Measurements from ENCODE around the gene TACC2. TPM values are rescaled to one million over a fixed set of nuclear protein-coding genes. Genes with fewer than 3 reads are reported as not detected.

The TACC2 gene
- total RNA-seq, 2 experiments from 2014 or later, result not detected

DNA sequence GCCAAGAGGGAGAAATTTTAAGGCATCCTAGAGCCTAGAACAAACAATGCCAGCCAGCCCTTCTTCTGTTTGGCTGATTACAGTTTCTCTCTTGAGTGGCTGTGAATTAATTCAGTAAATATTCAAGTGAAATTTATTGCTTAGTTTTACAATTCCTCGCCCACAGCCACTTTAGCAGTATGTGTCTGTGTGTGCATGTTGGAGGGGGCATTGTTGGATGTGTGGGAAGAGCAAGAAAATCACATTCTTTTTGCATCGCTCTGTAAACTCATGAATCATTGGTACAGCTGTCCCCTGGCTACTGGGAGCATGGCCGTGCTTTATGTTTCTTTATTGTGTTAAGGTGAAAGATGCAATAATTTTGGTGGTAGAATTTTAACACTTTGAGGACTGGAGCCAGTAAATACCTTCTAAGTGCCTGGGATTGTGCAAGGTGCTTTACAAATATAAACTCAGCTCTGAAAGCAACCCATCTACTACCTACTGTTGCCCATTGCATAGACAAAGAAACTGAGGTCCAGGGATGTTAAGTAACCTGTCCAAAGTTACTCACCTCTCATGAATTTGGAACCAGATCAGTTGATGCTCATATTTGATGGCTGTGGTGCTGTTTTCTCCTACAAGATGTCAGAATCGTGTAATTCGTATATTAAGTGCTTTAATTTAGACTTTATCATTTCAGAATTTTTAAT, 192.2 kb downstream of the TACC2 start:
- Histone ChIP-seq H3K27ac (ENCODE audit: low read depth in 1 of 2, low read length in 2 of 2) (no peak overlapping the region), H3K27me3 (ENCODE audit: control insufficient read depth in 1 of 2, insufficient read depth in 2 of 2, low read length in 2 of 2) (no peaks in the 10 kb centered on the region), H3K36me3 (ENCODE audit: insufficient read depth, low read length) (no peaks in the 10 kb centered on the region), H3K4me1 (ENCODE audit: insufficient read depth, low read length) (no peaks in the 10 kb centered on the region), H3K9me3 (ENCODE audit: control insufficient read depth in 1 of 2, insufficient read depth in 1 of 2, low read length in 2 of 2) (no peaks in the 10 kb centered on the region), H3K4me3 (ENCODE audit: low read length) (no peak overlapping the region)
- H3K27ac Mint-ChIP-seq, result no peak overlapping the region
- no peaks in the 10 kb centered on the region for H3K4me1 Mint-ChIP-seq (ENCODE audit: low read depth)
- CTCF ChIA-PET, result no interaction called here
- H3K4me3 Mint-ChIP-seq, result no peak overlapping the region
- no peak for DNase-seq
- POLR2A ChIA-PET, result no interaction called here
- intact Hi-C loops (cut with DNase I, micrococcal nuclease), result no loop called here
- peaks cover 14% of the 10 kb centered on the region for H3K27me3 Mint-ChIP-seq
- ATAC-seq (ENCODE audit: poor library complexity), result no peak
- H3K9me3 Mint-ChIP-seq, result no peaks in the 10 kb centered on the region
- no peaks in the 10 kb centered on the region for H3K36me3 Mint-ChIP-seq (ENCODE audit: low read depth)
- TF ChIP-seq, protein P1, sequence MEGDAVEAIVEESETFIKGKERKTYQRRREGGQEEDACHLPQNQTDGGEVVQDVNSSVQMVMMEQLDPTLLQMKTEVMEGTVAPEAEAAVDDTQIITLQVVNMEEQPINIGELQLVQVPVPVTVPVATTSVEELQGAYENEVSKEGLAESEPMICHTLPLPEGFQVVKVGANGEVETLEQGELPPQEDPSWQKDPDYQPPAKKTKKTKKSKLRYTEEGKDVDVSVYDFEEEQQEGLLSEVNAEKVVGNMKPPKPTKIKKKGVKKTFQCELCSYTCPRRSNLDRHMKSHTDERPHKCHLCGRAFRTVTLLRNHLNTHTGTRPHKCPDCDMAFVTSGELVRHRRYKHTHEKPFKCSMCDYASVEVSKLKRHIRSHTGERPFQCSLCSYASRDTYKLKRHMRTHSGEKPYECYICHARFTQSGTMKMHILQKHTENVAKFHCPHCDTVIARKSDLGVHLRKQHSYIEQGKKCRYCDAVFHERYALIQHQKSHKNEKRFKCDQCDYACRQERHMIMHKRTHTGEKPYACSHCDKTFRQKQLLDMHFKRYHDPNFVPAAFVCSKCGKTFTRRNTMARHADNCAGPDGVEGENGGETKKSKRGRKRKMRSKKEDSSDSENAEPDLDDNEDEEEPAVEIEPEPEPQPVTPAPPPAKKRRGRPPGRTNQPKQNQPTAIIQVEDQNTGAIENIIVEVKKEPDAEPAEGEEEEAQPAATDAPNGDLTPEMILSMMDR (IDR thresholded peaks at IDR 0.05), result no peak

DNA sequence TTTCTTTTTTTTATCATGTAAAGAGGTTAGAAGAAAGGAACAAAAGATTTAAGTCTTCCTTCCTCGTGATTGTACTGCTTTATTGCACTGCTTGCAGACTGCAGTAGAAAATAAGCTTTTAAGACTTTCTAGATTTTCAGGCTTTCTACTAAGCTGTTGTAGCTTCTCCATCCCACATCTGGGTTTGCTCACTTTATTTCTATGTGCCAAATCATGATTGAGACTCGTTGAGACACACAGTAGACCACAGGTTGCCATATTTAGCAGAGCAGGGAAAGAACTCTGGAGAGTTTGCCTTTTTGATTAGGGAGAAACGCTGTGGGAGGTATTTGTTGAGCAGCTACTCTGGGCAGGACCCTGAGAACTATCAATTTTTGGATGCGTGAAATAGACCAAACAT, 192.9 kb downstream of the TACC2 start:
- Mint-ChIP-seq H3K27ac (no peak overlapping the region), H3K9me3 (no peaks in the 10 kb centered on the region), H3K36me3 (ENCODE audit: low read depth) (no peaks in the 10 kb centered on the region), H3K4me3 (no peak overlapping the region), H3K4me1 (ENCODE audit: low read depth) (no peaks in the 10 kb centered on the region), H3K27me3 (peaks cover 9% of the 10 kb centered on the region)
- ATAC-seq (ENCODE audit: poor library complexity), result no peak
- intact Hi-C loops (cut with DNase I, micrococcal nuclease), result no loop called here
- H3K27me3 ChIP-seq (ENCODE audit: control insufficient read depth in 1 of 2, insufficient read depth in 2 of 2, low read length in 2 of 2), result no peaks in the 10 kb centered on the region
- CTCF ChIA-PET, result no interaction called here
- H3K4me3 ChIP-seq (ENCODE audit: low read length), result no peak overlapping the region
- no peaks in the 10 kb centered on the region for H3K4me1 ChIP-seq (ENCODE audit: insufficient read depth, low read length)
- H3K27ac ChIP-seq (ENCODE audit: low read depth in 1 of 2, low read length in 2 of 2), result no peak overlapping the region
- TF ChIP-seq, protein P1 (IDR thresholded peaks at IDR 0.05), result no peak
- POLR2A ChIA-PET, result no interaction called here
- no peak for DNase-seq
- no peaks in the 10 kb centered on the region for H3K9me3 ChIP-seq (ENCODE audit: control insufficient read depth in 1 of 2, insufficient read depth in 1 of 2, low read length in 2 of 2)
- no peaks in the 10 kb centered on the region for H3K36me3 ChIP-seq (ENCODE audit: insufficient read depth, low read length)

DNA sequence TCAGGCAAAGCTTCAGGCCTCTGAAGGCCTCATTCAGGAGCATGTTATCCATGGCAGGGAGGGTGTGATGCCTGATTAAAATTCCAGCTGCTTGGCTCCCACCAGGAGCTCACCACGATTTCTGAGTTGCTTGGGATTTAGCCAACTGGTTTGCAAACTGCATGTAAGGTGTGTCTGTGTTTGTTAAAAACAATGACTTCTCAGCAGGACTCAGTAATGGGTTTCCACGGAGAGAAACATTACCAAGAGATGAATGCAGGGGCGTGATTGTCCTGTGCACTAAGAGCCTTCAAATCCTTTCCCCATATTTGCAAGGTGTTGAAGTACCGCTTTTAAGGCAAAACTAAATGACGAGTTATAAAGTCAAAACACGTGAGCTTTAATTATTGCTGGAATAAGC, 193.3 kb downstream of the TACC2 start:
- DNase-seq (no peak), ATAC-seq (ENCODE audit: poor library complexity) (no peak)
- no peak overlapping the region for H3K4me3 Mint-ChIP-seq
- CTCF ChIA-PET, result no interaction called here
- H3K4me1 ChIP-seq (ENCODE audit: insufficient read depth, low read length), result no peaks in the 10 kb centered on the region
- no peaks in the 10 kb centered on the region for H3K36me3 ChIP-seq (ENCODE audit: insufficient read depth, low read length)
- H3K27ac ChIP-seq (ENCODE audit: low read depth in 1 of 2, low read length in 2 of 2), result no peak overlapping the region
- no peaks in the 10 kb centered on the region for H3K9me3 Mint-ChIP-seq
- no peaks in the 10 kb centered on the region for H3K9me3 ChIP-seq (ENCODE audit: control insufficient read depth in 1 of 2, insufficient read depth in 1 of 2, low read length in 2 of 2)
- H3K27me3 Mint-ChIP-seq, result peaks cover 9% of the 10 kb centered on the region
- no peaks in the 10 kb centered on the region for H3K4me1 Mint-ChIP-seq (ENCODE audit: low read depth)
- intact Hi-C loops (cut with DNase I, micrococcal nuclease), result no loop called here
- H3K27me3 ChIP-seq (ENCODE audit: control insufficient read depth in 1 of 2, insufficient read depth in 2 of 2, low read length in 2 of 2), result no peaks in the 10 kb centered on the region
- TF ChIP-seq, protein P1 (IDR thresholded peaks at IDR 0.05), result no peak
- no peaks in the 10 kb centered on the region for H3K36me3 Mint-ChIP-seq (ENCODE audit: low read depth)
- no peak overlapping the region for H3K4me3 ChIP-seq (ENCODE audit: low read length)
- H3K27ac Mint-ChIP-seq, result no peak overlapping the region
- POLR2A ChIA-PET, result no interaction called here
